RWPE2 (cell line): ENCODE data around the gene FAM193B.

Experiments used
- ATAC-seq: fragments of 200-7000 bp; cut with Tn5 transposase; 3 replicates; pipeline ENCODE4 v1.9.1; 2021; ENCODE audit warnings: low read depth
- DNase-seq: peaks from one replicate; pipeline ENCODE4 v3.0.0-alpha.2; 2020; ENCODE audit warnings: low spot score
- H3K27ac ChIP-seq: fragments of 450-650 bp; 2 replicates; pipeline ENCODE4 v1.5.1; 2017; ENCODE audit warnings: mild to moderate bottlenecking; ENCODE audit not compliant: poor library complexity, severe bottlenecking
- H3K27me3 ChIP-seq: fragments of 250-450 bp; sonication (Bioruptor Pico); 2 replicates; pipeline ENCODE4 v1.5.1; 2021; ENCODE audit warnings: mild to moderate bottlenecking, moderate library complexity; ENCODE audit not compliant: insufficient read depth, poor library complexity, severe bottlenecking
- H3K36me3 ChIP-seq: fragments of 250-450 bp; sonication (Bioruptor Pico); 2 replicates; pipeline ENCODE4 v1.5.1; 2020; ENCODE audit warnings: low read depth, mild to moderate bottlenecking, moderate library complexity
- H3K4me1 ChIP-seq: fragments of 250-450 bp; sonication (Bioruptor Pico); 2 replicates; pipeline ENCODE4 v1.5.1; 2021; ENCODE audit warnings: mild to moderate bottlenecking, moderate library complexity; ENCODE audit not compliant: insufficient read depth, poor library complexity, severe bottlenecking
- H3K4me3 ChIP-seq: fragments of 250-450 bp; sonication (Bioruptor Pico); 2 replicates; pipeline ENCODE4 v1.5.1; 2021; ENCODE audit warnings: mild to moderate bottlenecking, moderate library complexity; ENCODE audit not compliant: severe bottlenecking
- H3K9me3 ChIP-seq: fragments of 250-450 bp; sonication (Bioruptor Pico); 2 replicates; pipeline ENCODE4 v1.5.1; 2021; ENCODE audit warnings: mild to moderate bottlenecking, moderate library complexity; ENCODE audit not compliant: severe bottlenecking
- CTCF ChIP-seq: fragments of 450-650 bp; IDR thresholded peaks from one replicate; pipeline ENCODE4 v1.5.1; 2017; ENCODE audit warnings: mild to moderate bottlenecking, moderate library complexity; ENCODE audit not compliant: poor library complexity, severe bottlenecking

FAM193B gene

GRCh38 chr5:177601126-177601525 lies 46.8 kb upstream of the FAM193B start:
- DNase-seq (peak; percentile 32), ATAC-seq (no peak)
- no peak for TF ChIP-seq CTCF
- peak overlapping the region; percentile 46 for H3K27ac ChIP-seq
- H3K4me3 ChIP-seq = peak overlapping the region; percentile 95
- H3K9me3 ChIP-seq = no peaks in the 10 kb centered on the region
- no peaks in the 10 kb centered on the region for H3K27me3 ChIP-seq
- H3K36me3 ChIP-seq = peaks cover 2% of the 10 kb centered on the region
- no peaks in the 10 kb centered on the region for H3K4me1 ChIP-seq

- H3K4me1 ChIP-seq = no peaks in the 10 kb centered on the region
- H3K36me3 ChIP-seq = peaks cover 8% of the 10 kb centered on the region
- no peak for TF ChIP-seq CTCF
- H3K27me3 ChIP-seq = no peaks in the 10 kb centered on the region
- H3K9me3 ChIP-seq = no peaks in the 10 kb centered on the region
- ATAC-seq = peak; percentile 22; the same call in 2 of the 3 replicates
- peak; percentile 24 for DNase-seq
- H3K27ac ChIP-seq = peak overlapping the region; percentile 46
- peak overlapping the region; percentile 95 for H3K4me3 ChIP-seq
Measured at GRCh38 chr5:177600508-177601018, 46.2 kb upstream of the FAM193B start.

- DNase-seq = peak; percentile 84
- no peaks in the 10 kb centered on the region for H3K4me1 ChIP-seq
- ATAC-seq = peak; percentile 87
- H3K36me3 ChIP-seq = peaks cover 14% of the 10 kb centered on the region
- H3K4me3 ChIP-seq = peak within 1 kb of the TSS; percentile 95
- H3K9me3 ChIP-seq = no peaks in the 10 kb centered on the region
- peak within 1 kb of the TSS; percentile 46 for H3K27ac ChIP-seq
- H3K27me3 ChIP-seq = no peaks in the 10 kb centered on the region
- TF ChIP-seq CTCF = peak; percentile 20
Measured at GRCh38 chr5:177599731-177600507, 45.6 kb upstream of the FAM193B start, which contains the start of gene B4GALT7. B4GALT7 (plus strand) TSS chr5:177600132; CDS start chr5:177600211, 79 bp downstream.

GRCh38 chr5:177598477-177598876 lies 44.1 kb upstream of the FAM193B start:
- ATAC-seq (no peak), DNase-seq (peak; percentile 19)
- Histone ChIP-seq H3K9me3 (no peaks in the 10 kb centered on the region), H3K36me3 (peaks cover 29% of the 10 kb centered on the region), H3K4me3 (no peak overlapping the region), H3K27ac (no peak overlapping the region), H3K27me3 (no peaks in the 10 kb centered on the region), H3K4me1 (no peaks in the 10 kb centered on the region)
- no peak for TF ChIP-seq CTCF
